ENCODE data around the gene GATM. TPM values are rescaled to one million over a fixed set of nuclear protein-coding genes. Genes with fewer than 3 reads are reported as not detected.

GATM gene
- polyA plus RNA-seq, 1 donor (not counting 4 experiments of a cell fraction or from before 2014, with no cell fraction given) = 0.60 TPM

DNA sequence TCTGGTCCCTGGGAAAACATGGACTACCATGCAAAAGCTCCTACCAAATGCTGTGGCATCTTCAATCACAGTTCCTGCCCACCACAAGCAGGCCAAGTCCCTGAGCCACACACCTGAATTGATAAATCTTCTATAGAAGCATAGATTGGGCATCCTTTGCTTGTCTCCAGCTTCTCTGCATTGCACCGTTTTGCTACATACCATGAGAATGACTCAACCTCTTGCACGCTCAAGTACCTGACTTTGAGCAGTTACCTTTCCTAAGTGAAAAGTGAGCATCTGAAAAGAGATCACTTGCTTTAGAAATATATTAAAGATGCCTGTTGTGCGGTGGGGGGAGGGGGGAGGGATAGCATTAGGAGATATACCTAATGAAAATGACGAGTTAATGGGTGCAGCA, 31.3 kb downstream of the GATM start:
- TF ChIP-seq EZH2 (IDR thresholded peaks at IDR 0.05; ENCODE audit: low read length) (no peak), CTCF (optimal IDR thresholded peaks at IDR 0.05 in 1 of 3, IDR thresholded peaks at IDR 0.05 in 1 of 3, conservative IDR thresholded peaks at IDR 0.05 in 1 of 3; ENCODE audit: extremely low read depth in 1 of 3, insufficient read depth in 2 of 3, low read length in 3 of 3) (no peak)
- H4K20me1 ChIP-seq (ENCODE audit: control insufficient read depth, extremely low read depth, insufficient read depth, low read length) = no peaks in the 10 kb centered on the region
- FAIRE-seq (no peak), DNase-seq (ENCODE audit: low read depth, low spot score) (no peak)
- no peaks in the 10 kb centered on the region for H3K36me3 ChIP-seq (ENCODE audit: control insufficient read depth in 2 of 2, extremely low read depth in 1 of 2, insufficient read depth in 2 of 2, low read length in 2 of 2)
- dilution Hi-C loops (cut with MboI; ENCODE audit: extremely low pct_ligation_motif_present, low sequenced_read_pairs) = no loop called here
- no peak overlapping the region for H2AFZ ChIP-seq (ENCODE audit: control insufficient read depth, low read length)
- H3K4me3 ChIP-seq (ENCODE audit: control insufficient read depth in 2 of 3, extremely low read depth in 1 of 3, insufficient read depth in 2 of 3, low read depth in 1 of 3, low read length in 3 of 3) = no peak overlapping the region
- H3K27me3 ChIP-seq (ENCODE audit: control insufficient read depth, extremely low read depth, insufficient read depth, low read length) = peaks cover 3% of the 10 kb centered on the region
- no peaks in the 10 kb centered on the region for H3K9me1 ChIP-seq (ENCODE audit: control insufficient read depth, extremely low read depth, insufficient read depth, low read length)
- H3K4me1 ChIP-seq (ENCODE audit: control insufficient read depth, extremely low read depth, insufficient read depth, low read length) = no peaks in the 10 kb centered on the region
- no peak overlapping the region for H3K9ac ChIP-seq (ENCODE audit: control insufficient read depth, extremely low read depth, insufficient read depth, low read length)
- no peak overlapping the region for H3K4me2 ChIP-seq (ENCODE audit: control insufficient read depth, extremely low read depth, insufficient read depth, low read depth, low read length)
- H3K9me3 ChIP-seq (ENCODE audit: control insufficient read depth, low read depth, low read length) = no peaks in the 10 kb centered on the region
- no peaks in the 10 kb centered on the region for H3K79me2 ChIP-seq (ENCODE audit: control insufficient read depth, insufficient read depth, low read length)
- no peak overlapping the region for H3K27ac ChIP-seq (ENCODE audit: control insufficient read depth, insufficient read depth, low read length)

DNA sequence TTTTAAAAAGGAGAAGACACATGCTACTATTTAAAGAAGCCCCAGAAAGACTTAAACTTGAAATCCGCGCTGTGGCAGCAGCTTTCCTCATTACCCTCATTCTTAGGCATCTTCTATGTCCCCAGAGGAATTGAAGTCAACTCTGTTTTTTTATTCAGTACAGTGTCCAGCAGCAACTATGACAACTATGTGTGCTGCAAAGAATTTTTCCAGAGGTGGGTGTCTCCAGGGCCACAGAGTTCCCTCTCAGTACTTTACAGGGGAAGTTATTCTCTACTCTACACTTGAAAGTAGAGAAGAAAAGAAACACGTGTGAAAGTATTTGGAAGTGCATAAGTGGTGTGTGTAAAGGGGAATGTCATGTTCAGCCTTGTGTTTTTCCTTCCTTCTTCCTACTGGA, 32.0 kb downstream of the GATM start:
- Histone ChIP-seq H3K27ac (ENCODE audit: control insufficient read depth, insufficient read depth, low read length) (no peak overlapping the region), H3K27me3 (ENCODE audit: control insufficient read depth, extremely low read depth, insufficient read depth, low read length) (no peaks in the 10 kb centered on the region), H3K79me2 (ENCODE audit: control insufficient read depth, insufficient read depth, low read length) (no peaks in the 10 kb centered on the region), H3K9me3 (ENCODE audit: control insufficient read depth, low read depth, low read length) (no peaks in the 10 kb centered on the region), H3K4me1 (ENCODE audit: control insufficient read depth, extremely low read depth, insufficient read depth, low read length) (no peaks in the 10 kb centered on the region), H3K4me2 (ENCODE audit: control insufficient read depth, extremely low read depth, insufficient read depth, low read depth, low read length) (no peak overlapping the region), H3K9me1 (ENCODE audit: control insufficient read depth, extremely low read depth, insufficient read depth, low read length) (no peaks in the 10 kb centered on the region), H3K9ac (ENCODE audit: control insufficient read depth, extremely low read depth, insufficient read depth, low read length) (no peak overlapping the region), H2AFZ (ENCODE audit: control insufficient read depth, low read length) (no peak overlapping the region), H3K36me3 (ENCODE audit: control insufficient read depth in 2 of 2, extremely low read depth in 1 of 2, insufficient read depth in 2 of 2, low read length in 2 of 2) (no peaks in the 10 kb centered on the region), H4K20me1 (ENCODE audit: control insufficient read depth, extremely low read depth, insufficient read depth, low read length) (no peaks in the 10 kb centered on the region), H3K4me3 (ENCODE audit: control insufficient read depth in 2 of 3, extremely low read depth in 1 of 3, insufficient read depth in 2 of 3, low read depth in 1 of 3, low read length in 3 of 3) (no peak overlapping the region)
- FAIRE-seq = no peak
- dilution Hi-C loops (cut with MboI; ENCODE audit: extremely low pct_ligation_motif_present, low sequenced_read_pairs) = no loop called here
- no peak for DNase-seq (ENCODE audit: low read depth, low spot score)
- no peak for TF ChIP-seq CTCF (optimal IDR thresholded peaks at IDR 0.05 in 1 of 3, IDR thresholded peaks at IDR 0.05 in 1 of 3, conservative IDR thresholded peaks at IDR 0.05 in 1 of 3; ENCODE audit: extremely low read depth in 1 of 3, insufficient read depth in 2 of 3, low read length in 3 of 3)
- TF ChIP-seq EZH2 (IDR thresholded peaks at IDR 0.05; ENCODE audit: low read length) = no peak
